ENCODE results near the gene CD180.

Gene CD180

DNA sequence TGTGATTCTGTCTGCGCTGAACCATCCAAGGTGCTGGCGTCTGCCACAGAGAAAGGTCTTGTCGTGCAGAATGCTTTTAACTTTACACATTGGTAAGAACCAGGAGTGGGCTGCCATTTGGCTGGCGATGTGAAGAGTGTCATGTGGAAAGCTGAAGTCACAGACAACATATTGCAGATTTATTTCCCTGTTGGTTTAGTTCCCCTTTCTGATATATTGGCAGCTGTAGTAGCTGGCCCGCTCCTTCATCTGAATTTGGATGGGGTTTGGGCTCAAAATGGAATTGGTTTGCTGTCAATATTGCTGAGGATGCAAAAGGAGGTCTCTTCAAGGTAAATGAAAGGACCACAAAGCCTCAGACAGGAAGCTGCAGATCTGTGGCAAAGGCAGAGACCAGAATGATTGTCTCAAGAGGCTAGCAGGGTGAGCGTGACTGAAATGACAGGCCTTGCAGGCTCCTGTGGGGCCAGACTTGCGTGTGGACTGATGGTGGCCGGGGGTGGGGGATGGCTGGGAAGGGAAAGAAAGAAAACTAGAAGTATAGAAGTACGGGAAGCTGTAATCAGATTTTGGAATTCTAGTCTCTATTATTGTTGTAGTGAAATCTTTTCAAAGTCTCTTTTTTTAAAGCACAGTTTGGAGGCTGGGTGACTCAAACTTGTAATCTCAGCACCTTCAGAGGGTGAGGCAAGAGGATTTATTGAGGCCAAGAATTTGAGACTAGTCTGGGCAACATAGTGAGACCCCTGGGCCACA lies 25.1 kb upstream of the CD180 start:
- Mint-ChIP-seq H3K27ac (peak overlapping the region; percentile 87), H3K4me3 (peak overlapping the region; percentile 67), H3K4me1 (ENCODE audit: low read depth) (peaks cover 54% of the 10 kb centered on the region), H3K9me3 (no peaks in the 10 kb centered on the region), H3K27me3 (no peaks in the 10 kb centered on the region), H3K36me3 (ENCODE audit: low read depth) (no peaks in the 10 kb centered on the region)

- no peaks in the 10 kb centered on the region for H3K9me3 Mint-ChIP-seq
- H3K4me3 Mint-ChIP-seq, result peak overlapping the region; percentile 51
- H3K4me1 Mint-ChIP-seq (ENCODE audit: low read depth), result peaks cover 57% of the 10 kb centered on the region
- no peaks in the 10 kb centered on the region for H3K27me3 Mint-ChIP-seq
- peak overlapping the region; percentile 92 for H3K27ac Mint-ChIP-seq
- no peaks in the 10 kb centered on the region for H3K36me3 Mint-ChIP-seq (ENCODE audit: low read depth)
Measured at GRCh38 chr5:67216564-67216963, 20.0 kb upstream of the CD180 start.

DNA sequence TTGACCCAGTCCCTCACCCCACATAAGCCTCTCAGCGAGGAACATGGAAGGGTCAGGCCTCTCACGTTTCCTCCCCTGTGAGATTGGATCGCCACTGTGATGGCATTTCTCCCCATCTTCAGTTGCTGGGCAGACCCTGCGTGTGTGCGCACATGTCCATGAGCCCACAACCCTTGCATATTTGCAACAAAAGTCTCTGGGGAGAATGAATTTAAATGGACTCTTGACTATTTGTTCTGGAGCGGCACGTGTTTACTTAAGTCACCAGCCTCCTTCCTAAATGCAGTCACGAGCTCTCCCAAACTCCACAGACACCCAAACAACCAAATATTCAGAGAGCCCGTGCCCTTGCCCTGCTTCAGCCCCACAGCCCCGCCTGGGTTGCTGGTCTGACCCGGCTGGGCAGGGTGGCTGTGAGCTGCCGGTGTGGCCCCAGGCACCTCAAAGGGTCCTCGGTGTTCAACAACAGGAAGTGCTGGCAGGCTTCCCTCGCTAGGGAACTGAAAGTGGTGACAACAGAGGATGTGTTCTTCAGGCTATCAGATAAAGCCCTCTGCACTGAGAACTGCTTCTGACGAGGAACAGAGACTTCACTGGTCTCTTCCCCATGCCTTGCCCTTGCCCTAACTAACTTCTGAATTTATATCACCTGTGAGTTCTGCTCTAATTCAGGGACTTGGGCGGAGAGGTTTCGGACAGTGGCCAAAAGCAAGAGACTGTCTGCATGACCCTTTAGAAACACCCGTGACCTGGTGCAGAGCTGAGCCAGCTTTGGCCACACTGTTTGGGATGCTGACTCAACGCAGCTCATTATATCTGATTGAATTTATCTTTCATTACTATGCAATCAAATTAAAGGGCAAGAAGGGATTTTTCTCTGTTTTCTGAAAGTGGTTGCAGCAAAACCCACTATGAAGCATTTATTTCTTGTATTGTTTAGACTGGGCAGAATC lies 19.2 kb upstream of the CD180 start:
- Mint-ChIP-seq H3K36me3 (ENCODE audit: low read depth) (no peaks in the 10 kb centered on the region), H3K27me3 (no peaks in the 10 kb centered on the region), H3K4me3 (peak overlapping the region; percentile 51), H3K27ac (peak overlapping the region; percentile 92), H3K9me3 (no peaks in the 10 kb centered on the region), H3K4me1 (ENCODE audit: low read depth) (peaks cover 51% of the 10 kb centered on the region)

GRCh38 chr5:67214707-67215447 lies 18.3 kb upstream of the CD180 start:
- no peak overlapping the region for H3K4me3 Mint-ChIP-seq
- no peaks in the 10 kb centered on the region for H3K9me3 Mint-ChIP-seq
- no peaks in the 10 kb centered on the region for H3K36me3 Mint-ChIP-seq (ENCODE audit: low read depth)
- no peaks in the 10 kb centered on the region for H3K27me3 Mint-ChIP-seq
- H3K27ac Mint-ChIP-seq, result peak overlapping the region; percentile 92
- peaks cover 50% of the 10 kb centered on the region for H3K4me1 Mint-ChIP-seq (ENCODE audit: low read depth)

DNA sequence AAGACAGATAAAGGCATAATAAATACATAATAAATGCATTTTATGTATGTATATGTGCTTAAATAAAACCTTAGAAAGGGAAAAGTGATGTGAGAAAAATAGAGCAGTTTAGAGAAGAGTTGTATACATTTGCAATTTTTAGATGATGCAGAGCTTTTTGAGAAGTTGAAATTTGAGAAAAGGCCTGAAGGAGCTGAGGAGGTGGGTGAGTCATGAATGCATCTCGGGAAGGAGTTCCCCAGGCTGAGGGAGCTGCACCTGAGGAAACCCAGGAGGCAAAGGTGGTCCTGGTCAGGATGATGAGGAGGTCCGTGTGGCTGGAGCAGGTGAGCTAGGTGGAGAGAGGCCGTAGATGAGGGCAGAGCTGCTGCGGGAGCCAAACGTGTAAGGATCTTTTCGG lies 17.4 kb upstream of the CD180 start:
- H3K27ac Mint-ChIP-seq, result no peak overlapping the region
- H3K9me3 Mint-ChIP-seq, result no peaks in the 10 kb centered on the region
- H3K36me3 Mint-ChIP-seq (ENCODE audit: low read depth), result no peaks in the 10 kb centered on the region
- H3K27me3 Mint-ChIP-seq, result no peaks in the 10 kb centered on the region
- H3K4me3 Mint-ChIP-seq, result no peak overlapping the region
- H3K4me1 Mint-ChIP-seq (ENCODE audit: low read depth), result peaks cover 53% of the 10 kb centered on the region

GRCh38 chr5:67211926-67212325 lies 15.3 kb upstream of the CD180 start:
- Mint-ChIP-seq H3K27me3 (no peaks in the 10 kb centered on the region), H3K9me3 (no peaks in the 10 kb centered on the region), H3K4me1 (ENCODE audit: low read depth) (peaks cover 57% of the 10 kb centered on the region), H3K27ac (no peak overlapping the region), H3K4me3 (no peak overlapping the region), H3K36me3 (ENCODE audit: low read depth) (no peaks in the 10 kb centered on the region)

GRCh38 chr5:67209141-67209771 lies 12.7 kb upstream of the CD180 start:
- Mint-ChIP-seq H3K9me3 (no peaks in the 10 kb centered on the region), H3K4me1 (ENCODE audit: low read depth) (peaks cover 59% of the 10 kb centered on the region), H3K27ac (peak overlapping the region; percentile 56), H3K27me3 (no peaks in the 10 kb centered on the region), H3K36me3 (ENCODE audit: low read depth) (no peaks in the 10 kb centered on the region), H3K4me3 (no peak overlapping the region)

DNA sequence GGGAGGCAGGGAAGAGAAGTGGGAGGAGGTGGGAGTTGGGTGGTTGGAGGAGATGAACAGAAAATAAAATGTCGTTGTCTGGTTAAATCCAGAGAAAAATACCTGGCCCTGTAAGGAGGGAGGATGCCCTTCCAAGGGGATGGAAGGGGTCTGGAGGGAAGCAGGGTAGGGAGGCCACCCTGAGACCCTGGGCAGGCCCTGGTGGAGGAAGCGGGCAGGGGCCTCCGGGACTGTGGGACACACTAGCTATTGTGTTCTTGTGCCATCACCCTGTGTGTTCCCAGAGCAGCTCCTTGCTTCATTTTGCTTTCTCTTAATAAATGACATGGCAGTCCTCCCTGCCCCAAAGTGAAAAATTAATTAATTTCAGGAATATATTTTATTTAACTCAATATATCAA lies 11.8 kb upstream of the CD180 start:
- Mint-ChIP-seq H3K27ac (peak overlapping the region; percentile 88), H3K9me3 (no peaks in the 10 kb centered on the region), H3K36me3 (ENCODE audit: low read depth) (no peaks in the 10 kb centered on the region), H3K4me1 (ENCODE audit: low read depth) (peaks cover 64% of the 10 kb centered on the region), H3K27me3 (no peaks in the 10 kb centered on the region), H3K4me3 (no peak overlapping the region)

DNA sequence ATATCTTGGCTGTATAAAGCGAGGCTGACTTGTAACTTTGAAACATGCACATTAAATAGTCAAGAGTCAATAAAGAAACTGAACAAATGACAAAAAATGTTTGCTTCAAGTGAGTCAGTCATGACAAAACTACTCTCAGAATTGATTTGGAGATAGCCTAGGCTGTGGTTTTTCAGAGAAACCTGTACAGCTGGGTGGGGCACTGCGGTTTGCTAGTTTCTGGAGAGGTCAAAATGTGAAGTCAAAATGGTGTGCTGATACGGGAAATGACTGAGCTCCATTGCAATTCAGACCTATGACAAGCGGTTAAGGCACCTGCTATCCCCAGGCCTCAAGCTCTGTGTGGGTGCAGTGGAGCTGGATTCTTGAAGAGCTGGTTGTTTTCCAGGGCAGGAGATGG lies 10.3 kb upstream of the CD180 start:
- Mint-ChIP-seq H3K27ac (peak overlapping the region; percentile 88), H3K4me3 (peak overlapping the region; percentile 69), H3K4me1 (ENCODE audit: low read depth) (peaks cover 78% of the 10 kb centered on the region), H3K27me3 (no peaks in the 10 kb centered on the region), H3K9me3 (no peaks in the 10 kb centered on the region), H3K36me3 (ENCODE audit: low read depth) (no peaks in the 10 kb centered on the region)

GRCh38 chr5:67206461-67206860 lies 9.9 kb upstream of the CD180 start:
- no peaks in the 10 kb centered on the region for H3K36me3 Mint-ChIP-seq (ENCODE audit: low read depth)
- no peaks in the 10 kb centered on the region for H3K9me3 Mint-ChIP-seq
- H3K4me1 Mint-ChIP-seq (ENCODE audit: low read depth), result peaks cover 83% of the 10 kb centered on the region
- H3K27me3 Mint-ChIP-seq, result no peaks in the 10 kb centered on the region
- H3K27ac Mint-ChIP-seq, result peak overlapping the region; percentile 88
- peak overlapping the region; percentile 69 for H3K4me3 Mint-ChIP-seq

DNA sequence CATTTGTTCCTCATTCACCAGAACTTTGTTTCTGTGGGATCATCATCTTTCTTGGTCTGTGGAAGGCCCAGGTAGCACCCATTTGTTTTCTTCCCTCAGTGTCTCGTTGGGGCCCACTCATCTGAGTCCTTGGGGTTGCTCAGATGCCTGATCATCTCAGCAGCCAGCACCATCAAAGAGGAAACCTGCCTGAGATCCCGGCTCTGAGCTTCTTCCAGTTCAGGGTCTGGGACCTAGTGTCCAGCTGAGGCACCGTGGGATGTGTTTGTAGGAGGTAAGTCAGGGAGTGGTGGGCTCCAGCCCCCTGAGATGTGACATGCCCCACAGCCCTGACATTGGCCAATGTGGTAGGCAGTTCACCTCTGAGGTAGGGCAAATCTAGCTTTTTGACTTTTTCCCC lies 9.4 kb upstream of the CD180 start:
- H3K4me3 Mint-ChIP-seq, result no peak overlapping the region
- H3K27me3 Mint-ChIP-seq, result no peaks in the 10 kb centered on the region
- peaks cover 88% of the 10 kb centered on the region for H3K4me1 Mint-ChIP-seq (ENCODE audit: low read depth)
- H3K36me3 Mint-ChIP-seq (ENCODE audit: low read depth), result no peaks in the 10 kb centered on the region
- no peaks in the 10 kb centered on the region for H3K9me3 Mint-ChIP-seq
- H3K27ac Mint-ChIP-seq, result peak overlapping the region; percentile 72

GRCh38 chr5:67204821-67205220 lies 8.2 kb upstream of the CD180 start:
- peaks cover 98% of the 10 kb centered on the region for H3K4me1 Mint-ChIP-seq (ENCODE audit: low read depth)
- H3K4me3 Mint-ChIP-seq, result no peak overlapping the region
- no peaks in the 10 kb centered on the region for H3K27me3 Mint-ChIP-seq
- H3K27ac Mint-ChIP-seq, result peak overlapping the region; percentile 94
- no peaks in the 10 kb centered on the region for H3K9me3 Mint-ChIP-seq
- no peaks in the 10 kb centered on the region for H3K36me3 Mint-ChIP-seq (ENCODE audit: low read depth)

DNA sequence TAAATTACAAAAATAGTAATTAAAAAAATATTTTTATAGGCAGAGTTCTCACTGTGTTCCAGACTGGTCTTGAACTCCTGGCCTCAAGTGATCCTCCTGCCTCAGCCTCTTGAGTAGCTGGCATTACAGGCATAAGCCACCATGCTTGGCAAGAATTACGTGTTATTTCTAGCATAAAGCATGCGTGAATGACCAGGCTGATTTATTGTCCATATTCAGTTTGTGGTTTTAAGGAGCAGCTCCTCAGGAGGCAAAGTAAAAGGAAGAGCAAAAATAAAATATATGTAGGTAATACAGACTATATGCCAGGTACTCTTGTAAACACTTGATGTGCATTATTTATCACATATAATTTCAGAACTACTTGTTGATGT lies 7.1 kb upstream of the CD180 start:
- H3K27ac Mint-ChIP-seq, result peak overlapping the region; percentile 94
- H3K4me3 Mint-ChIP-seq, result no peak overlapping the region
- peaks cover 98% of the 10 kb centered on the region for H3K4me1 Mint-ChIP-seq (ENCODE audit: low read depth)
- H3K9me3 Mint-ChIP-seq, result peaks cover 3% of the 10 kb centered on the region
- no peaks in the 10 kb centered on the region for H3K27me3 Mint-ChIP-seq
- H3K36me3 Mint-ChIP-seq (ENCODE audit: low read depth), result peaks cover 1% of the 10 kb centered on the region

DNA sequence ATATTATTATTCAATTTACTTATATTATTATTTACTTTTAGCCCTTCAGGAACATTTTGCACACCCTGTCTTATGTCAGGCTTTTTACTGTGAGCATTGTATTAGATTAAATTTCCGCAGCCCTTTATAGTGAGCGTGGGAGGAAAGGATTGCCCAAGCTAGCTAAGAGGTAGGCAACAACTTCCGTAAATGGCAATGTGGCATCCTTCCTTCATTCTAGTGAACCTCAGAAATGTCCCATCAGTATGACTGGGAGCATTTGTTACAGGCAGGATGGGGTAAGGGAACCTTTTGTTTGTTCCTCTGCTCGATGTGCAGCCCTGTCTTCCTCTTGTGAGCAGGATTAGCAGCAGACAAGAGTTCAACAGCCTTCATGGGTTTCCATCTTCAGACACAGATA lies 6.2 kb upstream of the CD180 start:
- Mint-ChIP-seq H3K9me3 (peaks cover 12% of the 10 kb centered on the region), H3K4me3 (peak overlapping the region; percentile 67), H3K4me1 (ENCODE audit: low read depth) (peaks cover 99% of the 10 kb centered on the region), H3K27me3 (no peaks in the 10 kb centered on the region), H3K27ac (peak overlapping the region; percentile 93), H3K36me3 (ENCODE audit: low read depth) (peaks cover 5% of the 10 kb centered on the region)

Measured in stimulated activated naive CD8-positive, alpha-beta T cell treated with anti-CD3 and anti-CD28 coated beads, Interleukin-15, Interleukin-2, amounts not matched to agents 100 ng/mL and 50 ng/mL, for 24 hours (primary cell).